Gastroesophageal sphincter (tissue), 4 donors: ENCODE results near the gene NXPE3. TPM values are rescaled to one million over a fixed set of nuclear protein-coding genes. Genes with fewer than 3 reads are reported as not detected.

ENCODE experiments used
- ATAC-seq: fragments of 150-250 bp; one replicate; pipeline ENCODE4 v1.9.1; 2016; ENCODE audit warnings: mild to moderate bottlenecking, moderate library complexity
- H3K27ac ChIP-seq, 4 donors: fragments of 200-600 bp; sonication (generic) in 3 of 4; 1 replicate in 3 of 4; 2 replicates in 1 of 4; pipeline ENCODE4 v1.5.1; 2016 to 2019
- H3K27me3 ChIP-seq: fragments of 200-600 bp; sonication (generic); one replicate; pipeline ENCODE4 v1.5.1; 2019
- H3K36me3 ChIP-seq, 2 donors: fragments of 200-600 bp; sonication (generic); one replicate each; pipeline ENCODE4 v1.5.1; 2019; ENCODE audit warnings: control low read depth in 1 of 2
- H3K4me1 ChIP-seq, 3 donors: fragments of 200-600 bp; sonication (generic); 1 replicate in 2 of 3; 2 replicates in 1 of 3; pipeline ENCODE4 v1.5.1; 2016 to 2019; ENCODE audit warnings: control low read depth in 2 of 3
- H3K4me3 ChIP-seq, 2 donors: fragments of 200-600 bp; sonication (generic); one replicate each; pipeline ENCODE4 v1.5.1; 2019; ENCODE audit warnings: mild to moderate bottlenecking in 1 of 2, moderate library complexity in 1 of 2
- H3K9me3 ChIP-seq, 3 donors: fragments of 200-600 bp; sonication (generic); one replicate each; pipeline ENCODE4 v1.5.1; 2017 to 2019; ENCODE audit warnings: control low read depth in 2 of 3
- EP300 ChIP-seq: sonication (generic); formaldehyde crosslinking; IDR thresholded peaks from one replicate; pipeline ENCODE4 v1.6.1; 2017; ENCODE audit warnings: antibody characterized with exemption, mild to moderate bottlenecking
- POLR2A ChIP-seq, 2 donors: fragments of 450-650 bp; IDR thresholded peaks; one replicate each; pipeline ENCODE4 v1.6.1; 2017; ENCODE audit warnings: antibody characterized with exemption in 2 of 2, mild to moderate bottlenecking in 2 of 2, moderate library complexity in 1 of 2
- POLR2AphosphoS5 ChIP-seq: sonication (generic); formaldehyde crosslinking; IDR thresholded peaks from one replicate; pipeline ENCODE4 v1.6.1; 2017; ENCODE audit warnings: antibody characterized with exemption
- WGBS, 2 donors: methylation state at CpG; one replicate each; pipeline ENCODE4 v1.1.5; 2018; ENCODE audit warnings: low coverage in 1 of 2; 5-methylcytosine and 5-hydroxymethylcytosine counted together
- total RNA-seq, 4 donors: library from RNA; depleted of rRNA; stranded (reverse); fragments of >200 nt; gene quantifications; one replicate each; pipeline ENCODE4 v1.1.0, GENCODE V29; 2016
- TF ChIP-seq, protein P1 (sequence below), 4 experiments: fragments of 200-600 bp in 2 of 4; fragments of 450-650 bp in 2 of 4; sonication (generic) in 1 of 4; IDR thresholded peaks; one replicate each; pipeline ENCODE4 v1.5.1; 2017 to 2019; ENCODE audit warnings: antibody characterized with exemption in 4 of 4, mild to moderate bottlenecking in 2 of 4, moderate library complexity in 2 of 4

The NXPE3 gene
- total RNA-seq, 4 donors from 2014 or later: 12.5 to 32.8 (median 18.9) TPM

DNA sequence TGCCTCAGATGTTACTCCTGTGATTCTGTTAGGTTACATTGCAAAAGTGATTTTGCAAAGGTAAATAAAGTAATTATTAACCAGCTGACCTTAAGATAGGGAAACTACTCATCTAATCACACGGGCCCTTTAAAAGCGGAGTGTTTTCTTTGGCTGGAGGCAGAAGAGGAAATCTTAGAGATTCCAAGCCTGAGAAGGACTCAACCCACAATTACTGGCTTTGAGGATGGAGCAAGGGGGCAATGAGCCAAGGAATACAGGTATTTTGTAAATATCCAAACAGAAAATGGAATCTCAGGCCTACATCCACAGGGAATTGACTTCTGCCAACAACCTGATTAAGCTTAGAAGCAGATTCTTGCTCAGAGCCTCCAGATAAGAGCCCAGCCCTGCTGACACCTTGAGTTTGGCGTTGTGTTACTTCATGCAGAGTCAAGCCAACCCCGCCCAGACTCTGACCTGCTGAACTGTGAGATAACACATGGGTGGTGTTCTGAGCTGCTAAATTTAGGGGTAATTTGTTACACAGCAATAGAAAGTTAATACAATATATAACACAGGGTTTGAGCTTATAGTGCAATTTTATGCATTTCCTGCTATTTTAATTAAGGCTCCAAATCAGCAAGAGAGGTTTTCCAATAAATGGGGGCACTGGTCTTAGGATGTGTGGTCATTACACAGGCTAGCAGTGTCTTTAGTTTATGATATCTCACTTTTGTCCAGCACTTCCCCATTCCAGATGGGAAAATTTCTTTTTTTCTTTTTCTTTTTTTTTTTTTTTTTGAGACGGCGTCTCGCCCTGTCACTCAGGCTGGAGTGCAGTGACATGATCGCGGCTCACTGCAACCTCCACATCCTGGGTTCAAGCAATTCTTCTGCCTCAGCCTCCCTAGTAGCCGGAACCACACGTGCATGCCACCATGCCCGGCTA lies 89.8 kb downstream of the NXPE3 start:
- ATAC-seq: peak; percentile 54
- no peak overlapping the region for H3K27ac ChIP-seq
- no peaks in the 10 kb centered on the region for H3K9me3 ChIP-seq
- TF ChIP-seq, protein P1, sequence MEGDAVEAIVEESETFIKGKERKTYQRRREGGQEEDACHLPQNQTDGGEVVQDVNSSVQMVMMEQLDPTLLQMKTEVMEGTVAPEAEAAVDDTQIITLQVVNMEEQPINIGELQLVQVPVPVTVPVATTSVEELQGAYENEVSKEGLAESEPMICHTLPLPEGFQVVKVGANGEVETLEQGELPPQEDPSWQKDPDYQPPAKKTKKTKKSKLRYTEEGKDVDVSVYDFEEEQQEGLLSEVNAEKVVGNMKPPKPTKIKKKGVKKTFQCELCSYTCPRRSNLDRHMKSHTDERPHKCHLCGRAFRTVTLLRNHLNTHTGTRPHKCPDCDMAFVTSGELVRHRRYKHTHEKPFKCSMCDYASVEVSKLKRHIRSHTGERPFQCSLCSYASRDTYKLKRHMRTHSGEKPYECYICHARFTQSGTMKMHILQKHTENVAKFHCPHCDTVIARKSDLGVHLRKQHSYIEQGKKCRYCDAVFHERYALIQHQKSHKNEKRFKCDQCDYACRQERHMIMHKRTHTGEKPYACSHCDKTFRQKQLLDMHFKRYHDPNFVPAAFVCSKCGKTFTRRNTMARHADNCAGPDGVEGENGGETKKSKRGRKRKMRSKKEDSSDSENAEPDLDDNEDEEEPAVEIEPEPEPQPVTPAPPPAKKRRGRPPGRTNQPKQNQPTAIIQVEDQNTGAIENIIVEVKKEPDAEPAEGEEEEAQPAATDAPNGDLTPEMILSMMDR (IDR thresholded peaks at IDR 0.05): no peak
- TF ChIP-seq EP300 (no peak), POLR2AphosphoS5 (no peak), POLR2A (IDR thresholded peaks at IDR 0.05) (no peak)
- H3K4me1 ChIP-seq: peaks cover 0 to 17% (median 0%) of the 10 kb centered on the region in 3 donors
- H3K36me3 ChIP-seq: no peaks in the 10 kb centered on the region
- no peak overlapping the region for H3K4me3 ChIP-seq
- 75 to 85% methylated on average over 4 to 9 of the region's 12 CpGs for WGBS, 2 donors
- H3K27me3 ChIP-seq: no peaks in the 10 kb centered on the region

DNA sequence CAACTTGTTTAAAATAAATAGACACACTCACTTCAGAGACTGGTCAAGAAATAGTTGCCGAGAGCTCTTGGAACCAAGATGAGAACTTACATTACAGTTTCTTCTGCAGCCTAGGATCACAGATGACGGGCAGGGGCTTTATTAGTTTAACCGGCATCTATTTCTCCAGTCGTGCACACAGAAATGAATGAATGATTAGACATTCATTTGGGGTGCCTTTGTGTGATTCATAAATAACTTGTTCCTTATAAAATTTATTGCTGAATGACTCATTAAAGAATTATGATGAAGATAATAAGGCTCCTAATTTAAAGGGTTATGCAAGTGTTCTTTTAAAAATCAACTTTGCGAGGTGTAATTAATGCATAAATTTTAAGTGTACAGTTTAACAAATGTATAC lies 91.1 kb downstream of the NXPE3 start:
- no peaks in the 10 kb centered on the region for H3K27me3 ChIP-seq
- no peak for ATAC-seq
- TF ChIP-seq, protein P1 (IDR thresholded peaks at IDR 0.05): no peak
- no peak for TF ChIP-seq EP300
- no peak for TF ChIP-seq POLR2AphosphoS5
- TF ChIP-seq POLR2A (IDR thresholded peaks at IDR 0.05): no peak
- 85 to 92% methylated on average over 5 of the region's 5 CpGs for WGBS, 2 donors
- no peak overlapping the region for H3K27ac ChIP-seq
- no peaks in the 10 kb centered on the region for H3K9me3 ChIP-seq
- H3K4me1 ChIP-seq: peaks cover 0 to 17% (median 0%) of the 10 kb centered on the region in 3 donors
- no peaks in the 10 kb centered on the region for H3K36me3 ChIP-seq
- H3K4me3 ChIP-seq: no peak overlapping the region

DNA sequence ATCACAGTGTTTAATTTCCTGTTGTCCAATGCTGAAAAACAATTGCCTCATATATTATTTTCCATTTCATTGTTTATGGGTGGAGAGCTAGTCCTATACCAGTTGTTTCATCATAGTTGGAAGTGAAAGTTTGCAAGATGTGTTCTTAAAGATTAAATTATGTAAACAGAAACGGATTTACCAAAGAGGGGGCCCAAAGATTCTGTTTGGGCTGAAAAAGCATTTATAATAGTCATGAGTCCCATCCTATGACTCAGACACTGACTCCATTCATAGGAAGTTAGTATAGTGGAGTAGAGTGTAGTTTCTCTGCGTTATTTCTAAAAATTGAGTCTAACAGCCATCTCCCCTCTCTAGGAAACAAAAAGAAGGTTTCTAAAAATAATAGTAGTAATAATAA lies 94.6 kb downstream of the NXPE3 start:
- Histone ChIP-seq H3K36me3 (no peaks in the 10 kb centered on the region), H3K4me3 (no peak overlapping the region), H3K27ac (no peak overlapping the region), H3K4me1 (no peaks in the 10 kb centered on the region), H3K27me3 (no peaks in the 10 kb centered on the region), H3K9me3 (no peaks in the 10 kb centered on the region)
- no peak for TF ChIP-seq POLR2A (IDR thresholded peaks at IDR 0.05)
- no peak for TF ChIP-seq EP300
- no peak for ATAC-seq
- WGBS, 2 donors: 56 to 63% methylated on average over 2 of the region's 2 CpGs

DNA sequence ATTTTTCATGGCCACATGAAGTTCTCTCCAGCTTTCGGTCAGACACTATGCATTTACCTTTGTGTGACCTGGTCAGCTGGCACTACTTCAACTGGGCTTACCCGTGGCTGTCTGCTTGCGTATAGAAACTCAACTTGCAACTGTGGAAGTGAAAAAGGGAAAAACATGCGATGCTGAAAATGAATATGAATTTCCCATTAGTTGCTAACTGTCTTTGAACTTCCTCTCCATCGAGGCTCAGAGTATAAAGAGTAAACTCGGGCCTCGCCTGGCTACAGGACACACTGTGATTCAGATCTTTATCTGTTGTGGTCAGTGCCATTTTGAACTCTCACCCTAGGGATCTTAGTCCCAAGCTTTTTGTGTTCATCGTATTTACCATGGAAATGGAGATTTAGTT lies 97.1 kb downstream of the NXPE3 start:
- WGBS, 2 donors: 66 to 88% methylated on average over 7 to 8 of the region's 8 CpGs
- H3K36me3 ChIP-seq: no peaks in the 10 kb centered on the region
- TF ChIP-seq POLR2AphosphoS5 (no peak), EP300 (no peak), POLR2A (IDR thresholded peaks at IDR 0.05) (no peak)
- TF ChIP-seq, protein P1 (IDR thresholded peaks at IDR 0.05): no peak
- H3K9me3 ChIP-seq: no peaks in the 10 kb centered on the region
- no peak overlapping the region for H3K27ac ChIP-seq
- no peak overlapping the region for H3K4me3 ChIP-seq
- no peaks in the 10 kb centered on the region for H3K4me1 ChIP-seq
- H3K27me3 ChIP-seq: no peaks in the 10 kb centered on the region
- ATAC-seq: no peak

Other genes starting within 250 kb of the NXPE3 start
- 10 to 100 TPM; 12.2 to 22.7 (median 16.8) TPM for gene TRMT10C, start 217.3 kb upstream of the NXPE3 start, total RNA-seq
- 100 to 1,000 TPM; 107 to 159 (median 130) TPM for gene PCNP, start 205.0 kb upstream of the NXPE3 start, total RNA-seq
- gene ZBTB11, start 102.1 kb upstream of the NXPE3 start, total RNA-seq: 10 to 100 TPM; 17.1 to 32.7 (median 23.6) TPM
- 1,000 to 10,000 TPM in 3 of 4 donors, 100 to 1,000 TPM in 1; 852 to 2,330 (median 1,498) TPM for gene RPL24, start 92.5 kb upstream of the NXPE3 start, total RNA-seq
- 10 to 100 TPM in 1 of 4 donors, 1 to 10 TPM in 3; 7.8 to 11.4 (median 8.8) TPM for gene CEP97, start 54.6 kb upstream of the NXPE3 start, total RNA-seq
- 10 to 100 TPM; 27.3 to 87.0 (median 51.9) TPM for gene NFKBIZ, start 70.3 kb downstream of the NXPE3 start, total RNA-seq